HL-60/S4 (cell line): ENCODE data around the gene HPF1.
"Not testable (repeated sequence)": the region's sequence is repeated elsewhere in the genome, so short reads cannot be mapped to it uniquely, and the experiment has no call there.

ENCODE experiments used
- in situ Hi-C: fragments of 300-500 bp; cut with MboI; formaldehyde crosslinking; loops from 2 replicates; pipeline ENCODE4 v1.14.3; 2022; ENCODE audit warnings: low sequenced_read_pairs

Gene HPF1

DNA sequence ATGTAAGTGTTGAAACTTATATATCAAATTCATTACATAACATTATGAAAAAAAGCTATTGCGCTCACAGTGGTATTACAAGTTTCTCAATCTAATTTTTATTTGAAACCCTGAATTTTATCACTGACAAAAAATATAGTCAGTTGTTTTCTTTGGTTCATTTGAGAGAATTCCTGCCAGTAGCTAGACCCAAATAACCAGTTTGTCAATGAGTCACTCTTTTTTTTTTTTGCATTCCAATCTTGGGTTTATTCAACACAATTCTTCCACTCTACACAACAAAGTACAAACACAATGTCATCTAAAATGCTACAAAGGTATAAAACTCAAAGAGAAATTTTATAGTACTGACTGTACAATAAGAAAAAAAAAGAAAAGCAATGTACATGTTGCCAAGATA lies 13.1 kb downstream of the HPF1 start:
- in situ Hi-C loops, result no loop called here

DNA sequence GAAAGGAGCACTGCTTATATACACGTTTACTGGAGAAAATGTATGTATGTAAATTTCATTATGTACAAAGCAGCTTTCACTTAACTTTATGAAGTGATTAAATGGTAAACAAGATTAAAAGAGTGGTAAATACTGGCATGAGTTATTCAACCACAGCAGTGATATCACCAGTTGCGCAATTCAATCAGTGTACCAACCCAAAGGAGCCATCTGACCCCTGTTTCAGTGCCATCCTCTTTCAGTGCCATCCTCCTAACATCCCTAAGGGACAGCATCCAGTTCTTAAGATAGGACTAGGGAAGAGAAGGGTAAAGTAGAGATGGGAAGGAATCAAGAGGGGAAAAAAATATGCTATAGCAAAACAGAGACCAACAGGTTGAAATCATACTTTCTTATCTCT lies 16.2 kb downstream of the HPF1 start:
- in situ Hi-C loops, result no loop called here

DNA sequence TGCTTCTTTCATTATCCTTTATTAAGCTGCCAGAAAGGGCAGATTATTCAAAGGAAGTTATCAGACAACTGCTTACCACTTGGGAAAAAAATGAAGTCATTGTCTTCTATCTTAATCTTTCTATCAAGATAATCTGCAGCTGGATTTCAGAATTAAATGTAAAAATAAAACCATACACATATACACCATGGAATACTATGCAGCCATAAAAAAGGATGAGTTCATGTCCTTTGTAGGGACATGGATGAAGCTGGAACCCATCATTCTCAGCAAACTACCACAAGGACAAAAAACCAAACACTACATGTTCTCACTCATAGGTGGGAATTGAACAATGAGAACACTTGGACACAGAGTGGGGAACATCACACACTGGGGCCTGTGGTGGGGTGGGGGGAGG lies 19.1 kb downstream of the HPF1 start:
- in situ Hi-C loops, result not testable (repeated sequence)

DNA sequence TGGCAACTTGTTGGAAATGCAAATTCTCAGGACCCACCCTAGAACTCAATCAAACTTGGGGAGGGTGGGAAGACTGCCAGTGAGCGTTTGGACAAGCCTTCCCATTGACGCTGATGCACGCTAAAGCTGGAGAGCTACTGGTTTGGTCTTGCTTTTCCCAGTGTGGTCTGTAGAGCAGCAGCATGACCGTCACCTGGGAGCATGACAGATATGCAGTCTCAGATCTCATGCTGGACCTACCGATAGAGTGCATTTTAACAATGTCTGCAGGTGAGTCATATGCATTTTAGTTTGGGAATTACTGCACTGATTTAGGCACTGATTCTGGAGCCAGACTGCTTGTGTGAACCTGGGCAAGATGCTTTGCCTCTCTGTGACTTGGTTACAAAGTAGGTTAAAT lies 27.2 kb downstream of the HPF1 start:
- in situ Hi-C loops, result no loop called here

DNA sequence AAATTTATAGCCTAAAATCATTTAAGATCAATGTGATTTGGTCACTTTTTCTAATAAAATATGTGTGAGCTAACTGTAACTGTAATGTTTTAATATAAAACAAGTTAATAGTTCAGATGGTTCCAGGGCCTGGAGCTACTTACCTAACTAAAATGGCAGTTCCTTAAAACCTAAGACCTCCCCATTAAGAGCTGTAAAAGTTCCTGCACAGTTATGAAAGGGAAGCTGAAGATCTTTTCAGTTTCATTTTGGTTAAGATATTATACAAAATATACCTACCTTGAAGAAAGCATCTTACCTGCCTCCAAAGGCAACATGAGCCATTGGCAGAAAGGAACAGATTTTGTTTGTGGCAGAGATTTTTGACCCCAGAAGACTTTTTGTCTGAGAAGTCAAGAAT lies 30.1 kb downstream of the HPF1 start:
- in situ Hi-C loops, result no loop called here

DNA sequence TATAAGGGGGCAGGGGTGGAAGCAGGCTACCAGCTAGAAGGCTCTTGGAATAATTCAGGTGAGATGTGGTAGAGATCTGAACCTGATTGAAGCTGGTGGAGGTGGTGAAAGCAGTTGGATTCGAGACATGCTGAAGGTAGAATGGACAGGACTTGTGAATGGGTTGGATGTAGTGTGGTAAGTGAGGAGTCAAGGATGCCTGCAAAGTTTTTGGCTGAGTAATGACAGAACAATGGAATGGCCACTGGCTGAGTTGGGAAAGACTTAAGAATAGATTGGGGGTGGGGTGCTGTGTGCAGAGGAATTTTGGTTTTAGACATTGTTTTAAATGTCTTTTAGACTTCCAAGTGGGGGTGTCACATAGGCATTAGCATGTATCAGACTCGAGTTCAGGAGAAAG lies 33.5 kb downstream of the HPF1 start:
- in situ Hi-C loops, result no loop called here

DNA sequence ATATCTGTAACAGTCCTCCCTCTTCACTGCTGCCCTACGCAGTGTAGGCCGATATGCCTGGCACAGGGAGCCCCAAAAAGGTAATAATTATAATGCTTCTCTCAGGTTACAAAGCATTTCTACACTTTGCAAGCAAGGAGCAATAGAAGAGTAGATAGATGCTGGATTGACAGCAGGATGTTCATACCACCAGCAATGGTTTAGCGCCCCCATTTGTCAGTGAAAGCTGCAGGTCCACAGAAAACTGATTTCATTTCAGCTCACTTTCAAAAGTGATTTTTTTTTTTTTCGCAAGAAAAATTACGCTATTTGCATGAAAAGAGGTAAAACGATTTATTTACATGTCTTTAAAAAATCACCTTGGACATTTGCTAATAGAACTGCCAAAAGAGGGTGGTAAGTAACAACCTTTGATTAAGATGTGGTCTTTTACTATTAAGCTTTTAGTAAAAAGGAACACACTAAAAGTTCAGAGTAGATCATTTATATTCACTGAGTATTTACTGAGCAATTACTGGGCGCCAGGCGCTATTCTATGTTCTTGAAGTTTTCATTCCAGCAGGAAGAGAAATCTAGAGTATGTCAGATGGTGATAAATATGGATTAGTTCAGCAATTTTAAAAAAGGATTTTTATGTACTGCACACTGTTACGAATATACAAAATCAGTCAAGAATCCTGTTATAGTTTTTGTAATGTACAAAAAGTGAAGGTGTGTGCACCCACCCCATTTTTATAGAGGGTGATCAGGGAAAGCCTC lies 34.4 kb downstream of the HPF1 start:
- in situ Hi-C loops, result no loop called here

DNA sequence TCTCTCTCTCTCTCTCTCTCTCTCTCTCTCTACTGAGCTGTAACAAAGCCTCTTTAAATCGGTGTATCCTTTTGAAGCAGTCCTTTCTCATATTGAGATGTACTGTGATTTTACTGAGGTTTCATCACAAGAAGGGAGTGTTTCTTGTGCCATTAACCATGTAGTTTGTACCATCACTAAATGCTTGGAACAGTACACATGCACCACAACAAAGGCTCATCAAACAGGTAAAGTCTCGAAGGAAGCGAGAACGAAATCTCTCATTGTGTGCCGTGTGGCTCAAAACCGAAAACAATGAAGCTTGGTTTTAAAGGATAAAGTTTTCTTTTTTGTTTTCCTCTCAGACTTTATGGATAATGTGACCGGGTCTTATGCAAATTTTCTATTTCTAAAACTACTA lies 37.2 kb downstream of the HPF1 start:
- in situ Hi-C loops, result no loop called here

DNA sequence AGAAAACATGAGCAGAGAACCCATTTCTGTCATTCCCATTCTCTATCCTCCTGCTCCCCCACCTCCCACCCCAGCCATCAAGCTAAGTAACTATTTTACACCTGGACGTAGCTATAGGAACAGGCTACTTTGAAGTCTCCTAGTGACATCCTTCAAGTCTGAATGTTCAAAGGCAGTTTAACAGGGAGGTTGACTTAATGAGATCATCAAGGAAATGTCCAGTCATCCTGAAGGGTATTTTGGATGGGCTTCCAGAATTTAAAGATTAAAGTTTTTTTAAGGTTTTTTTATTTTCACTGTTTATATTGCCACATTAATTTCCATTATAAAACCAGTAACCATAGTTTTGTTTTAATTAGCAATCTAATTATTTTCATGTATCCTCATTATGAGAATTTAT lies 41.1 kb downstream of the HPF1 start:
- in situ Hi-C loops, result no loop called here

DNA sequence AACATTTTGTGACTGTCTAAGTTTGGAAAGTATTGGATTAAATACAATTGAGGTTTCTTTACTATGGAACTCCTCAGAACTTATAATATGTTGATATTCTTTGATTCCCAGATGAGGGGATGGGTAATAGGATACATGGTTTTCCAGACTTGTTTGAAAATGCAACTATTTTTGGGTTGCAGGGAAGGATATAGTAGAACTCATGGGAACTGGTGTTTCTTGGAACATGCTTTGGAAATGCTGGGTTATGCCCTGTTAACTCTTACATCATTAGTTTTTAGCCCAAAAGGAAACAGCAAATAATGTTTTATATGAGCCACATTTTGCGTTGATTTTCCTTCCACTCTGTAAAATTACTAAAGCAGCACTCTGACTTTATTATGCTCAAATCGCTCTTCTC lies 41.9 kb downstream of the HPF1 start:
- in situ Hi-C loops, result no loop called here

DNA sequence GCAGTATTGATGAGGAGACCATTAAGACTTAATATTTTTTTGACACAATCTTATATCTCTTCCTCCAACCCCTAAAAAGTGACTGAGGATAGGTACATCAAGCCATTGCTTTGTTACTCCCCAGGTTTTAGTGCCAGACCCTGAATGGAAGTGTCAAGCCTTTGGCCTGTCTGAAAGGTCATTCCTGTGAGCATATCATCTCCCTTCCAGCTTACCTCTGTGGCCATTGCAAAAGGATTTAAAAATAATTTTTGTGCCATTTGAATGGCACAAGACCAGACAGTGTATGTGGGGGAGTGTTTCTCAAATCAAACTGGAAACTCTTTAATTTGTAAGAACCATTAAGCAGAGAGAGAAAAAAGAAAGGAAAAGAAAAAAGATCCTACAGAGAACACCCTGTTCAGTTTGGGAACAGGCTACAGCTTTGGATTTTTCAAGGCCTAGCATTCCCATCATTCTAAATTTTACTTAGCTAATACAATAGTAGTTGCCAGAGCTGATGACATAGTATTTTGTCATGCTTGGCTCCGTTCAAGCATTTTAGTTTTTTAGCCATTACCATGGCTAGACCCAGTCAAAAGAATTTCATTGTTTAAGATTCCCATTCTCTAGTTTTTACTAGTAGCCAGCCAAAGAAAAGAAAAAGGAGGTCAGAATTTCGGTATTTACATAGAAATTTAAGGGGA lies 49.6 kb downstream of the HPF1 start:
- in situ Hi-C loops, result no loop called here

DNA sequence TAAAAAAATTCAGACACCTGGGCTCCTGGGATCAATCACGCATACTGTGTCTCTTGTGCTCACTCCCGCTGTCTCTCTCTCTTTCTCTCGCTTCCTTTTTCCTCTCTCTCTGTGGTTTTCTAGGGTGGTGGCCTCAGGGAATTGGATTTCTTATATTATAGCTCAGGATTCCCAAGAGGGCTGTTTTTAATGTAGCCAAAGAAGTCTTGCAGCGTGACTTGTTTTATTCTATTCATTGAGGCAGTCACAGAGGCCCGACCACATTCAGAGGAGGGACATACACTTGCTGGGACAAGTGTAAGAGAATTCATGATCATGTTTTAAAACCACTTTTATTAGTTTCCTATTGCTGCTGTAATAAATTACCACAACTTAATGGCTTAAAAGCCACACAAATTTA lies 59.4 kb downstream of the HPF1 start:
- in situ Hi-C loops, result no loop called here

DNA sequence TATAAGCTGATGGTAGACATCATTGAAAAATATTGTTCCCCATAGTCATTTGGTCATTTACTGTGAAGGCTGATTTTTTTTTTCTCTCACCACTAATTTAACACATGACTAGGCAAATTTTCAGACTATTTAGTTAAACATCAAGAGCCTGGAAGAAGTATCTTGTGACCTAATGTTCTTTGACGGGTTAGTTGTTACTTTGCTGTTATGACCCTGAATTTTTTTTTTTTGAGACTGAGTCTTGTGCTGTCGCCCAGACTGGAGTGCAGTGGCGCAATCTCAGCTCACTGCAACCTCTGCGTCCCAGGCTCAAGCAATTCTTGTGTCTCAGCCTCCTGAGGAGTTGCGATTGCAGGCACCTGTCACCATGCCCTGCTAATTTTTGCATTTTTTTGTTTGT lies 67.0 kb downstream of the HPF1 start:
- in situ Hi-C loops, result no loop called here

DNA sequence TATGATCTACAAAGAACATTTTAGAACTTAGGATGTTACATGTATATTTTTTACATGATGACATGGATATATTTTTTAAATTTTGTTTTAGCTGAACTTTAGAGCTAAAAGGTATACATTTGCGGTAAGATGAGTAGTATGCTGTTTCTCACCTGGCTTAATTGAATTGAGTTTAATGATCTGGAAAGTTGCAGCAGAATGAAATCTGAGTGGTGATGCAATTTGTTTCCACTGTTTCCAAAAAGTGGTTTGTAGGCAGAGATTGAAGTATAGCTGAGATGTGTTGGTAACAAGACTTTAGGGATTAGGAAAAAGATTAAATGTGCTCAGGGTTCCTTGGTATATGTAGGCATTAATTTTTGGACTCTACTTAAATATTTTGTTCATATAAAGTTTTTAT lies 68.1 kb downstream of the HPF1 start:
- in situ Hi-C loops, result no loop called here

DNA sequence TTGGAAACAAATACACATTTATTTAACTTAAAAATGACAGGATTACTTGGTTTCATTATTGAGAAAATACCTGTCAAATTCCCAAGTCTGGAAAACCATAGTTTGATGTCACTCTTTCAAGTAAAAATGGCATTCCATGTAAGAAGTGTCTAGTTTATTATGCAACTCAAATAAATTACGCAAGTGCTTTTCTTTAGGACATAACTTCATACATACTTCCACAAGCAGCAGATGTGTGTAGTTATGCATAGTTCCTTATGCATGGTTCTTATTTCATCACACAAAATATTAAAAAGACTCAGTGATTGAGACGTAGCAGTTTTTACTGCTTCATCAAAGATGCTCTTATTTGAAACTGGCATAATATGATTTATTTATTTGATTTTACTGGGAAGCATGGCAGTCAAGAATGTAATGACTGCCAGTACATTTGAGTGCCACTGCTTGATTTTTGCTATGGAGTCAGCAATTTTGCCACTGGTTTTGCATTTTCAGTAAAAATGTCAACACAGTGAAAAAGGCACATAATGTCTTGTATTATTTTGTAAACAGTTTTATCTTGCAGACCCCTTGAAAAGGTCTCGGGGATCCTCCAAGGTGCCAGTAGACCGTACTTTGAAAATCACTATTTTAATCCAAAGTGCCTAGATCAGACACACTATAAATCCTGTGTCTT lies 75.2 kb downstream of the HPF1 start:
- in situ Hi-C loops, result no loop called here
